ENCODE data around the gene SDSL.

SDSL gene, protein sequence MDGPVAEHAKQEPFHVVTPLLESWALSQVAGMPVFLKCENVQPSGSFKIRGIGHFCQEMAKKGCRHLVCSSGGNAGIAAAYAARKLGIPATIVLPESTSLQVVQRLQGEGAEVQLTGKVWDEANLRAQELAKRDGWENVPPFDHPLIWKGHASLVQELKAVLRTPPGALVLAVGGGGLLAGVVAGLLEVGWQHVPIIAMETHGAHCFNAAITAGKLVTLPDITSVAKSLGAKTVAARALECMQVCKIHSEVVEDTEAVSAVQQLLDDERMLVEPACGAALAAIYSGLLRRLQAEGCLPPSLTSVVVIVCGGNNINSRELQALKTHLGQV

DNA sequence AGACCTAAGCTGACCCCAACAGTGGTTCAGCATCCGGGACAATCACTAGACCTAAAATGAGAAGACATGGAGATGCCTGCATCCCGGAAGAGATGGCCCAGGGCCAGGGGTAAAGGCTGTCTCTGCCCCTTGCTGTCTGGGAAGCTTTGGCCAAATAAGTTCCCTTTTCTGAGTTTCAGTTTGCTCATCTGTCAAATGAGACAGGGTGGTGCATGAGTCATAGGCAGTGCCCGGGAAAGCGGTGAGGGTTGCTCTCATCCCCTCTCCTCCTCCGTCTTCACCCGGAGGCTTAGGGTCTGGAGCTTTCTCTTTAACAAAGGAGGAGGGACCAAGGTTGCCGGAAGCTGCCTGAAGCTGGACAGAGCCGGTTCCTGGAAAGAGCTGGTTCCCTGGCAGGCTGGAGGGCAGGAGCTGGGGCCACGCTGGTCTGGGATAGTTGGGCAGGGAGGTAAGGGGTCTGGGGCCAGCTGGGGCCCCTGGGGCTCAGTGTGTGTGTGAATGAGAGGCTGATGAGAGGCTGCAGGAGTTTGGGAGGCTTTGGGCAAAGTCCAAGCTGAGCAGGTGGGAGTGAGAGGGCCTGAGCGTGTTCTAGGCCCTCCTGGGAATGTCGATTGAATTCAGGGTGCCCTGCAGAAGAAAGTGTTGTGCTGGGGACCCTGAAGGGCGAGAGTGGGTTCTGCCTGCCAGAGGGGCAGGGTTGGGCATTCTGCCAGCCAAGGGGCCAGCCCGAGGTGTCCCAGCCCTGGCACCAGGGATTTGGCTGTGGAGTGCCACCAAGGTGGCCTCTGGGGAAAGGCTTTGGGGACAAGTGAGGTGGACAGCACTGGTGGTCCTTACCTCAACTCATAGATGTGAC lies at the start of gene SDSL:
Gene SDSL (plus strand): TSS at position 351 of the 856 bp plus-strand sequence. CDS start 5,603 bp downstream, outside the sequence.
- no peak within 1 kb of the TSS for H3K27ac ChIP-seq (ENCODE audit: low read depth, low read length)
- no peak within 1 kb of the TSS for H3K9ac ChIP-seq (ENCODE audit: low read length)
- no peaks in the 10 kb centered on the region for H3F3A ChIP-seq (ENCODE audit: insufficient read depth)
- H3K4me3 ChIP-seq (ENCODE audit: insufficient read depth, low read length, poor library complexity, severe bottlenecking) = no peak within 1 kb of the TSS
- H3K9me2 ChIP-seq (replicated peaks; ENCODE audit: insufficient read depth, low read length) = no peaks in the 10 kb centered on the region
- TF ChIP-seq EZH2phosphoT487 (conservative IDR thresholded peaks at IDR 0.05; ENCODE audit: low read length) = no peak
- TF ChIP-seq, protein P1, sequence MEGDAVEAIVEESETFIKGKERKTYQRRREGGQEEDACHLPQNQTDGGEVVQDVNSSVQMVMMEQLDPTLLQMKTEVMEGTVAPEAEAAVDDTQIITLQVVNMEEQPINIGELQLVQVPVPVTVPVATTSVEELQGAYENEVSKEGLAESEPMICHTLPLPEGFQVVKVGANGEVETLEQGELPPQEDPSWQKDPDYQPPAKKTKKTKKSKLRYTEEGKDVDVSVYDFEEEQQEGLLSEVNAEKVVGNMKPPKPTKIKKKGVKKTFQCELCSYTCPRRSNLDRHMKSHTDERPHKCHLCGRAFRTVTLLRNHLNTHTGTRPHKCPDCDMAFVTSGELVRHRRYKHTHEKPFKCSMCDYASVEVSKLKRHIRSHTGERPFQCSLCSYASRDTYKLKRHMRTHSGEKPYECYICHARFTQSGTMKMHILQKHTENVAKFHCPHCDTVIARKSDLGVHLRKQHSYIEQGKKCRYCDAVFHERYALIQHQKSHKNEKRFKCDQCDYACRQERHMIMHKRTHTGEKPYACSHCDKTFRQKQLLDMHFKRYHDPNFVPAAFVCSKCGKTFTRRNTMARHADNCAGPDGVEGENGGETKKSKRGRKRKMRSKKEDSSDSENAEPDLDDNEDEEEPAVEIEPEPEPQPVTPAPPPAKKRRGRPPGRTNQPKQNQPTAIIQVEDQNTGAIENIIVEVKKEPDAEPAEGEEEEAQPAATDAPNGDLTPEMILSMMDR (IDR thresholded peaks at IDR 0.05; ENCODE audit: insufficient read depth, low read length, poor library complexity, severe bottlenecking) = no peak
- H3K36me3 ChIP-seq (ENCODE audit: low read length) = no peaks in the 10 kb centered on the region
- no peaks in the 10 kb centered on the region for H3K27me3 ChIP-seq (ENCODE audit: low read length)
- no peak within 1 kb of the TSS for H3K4me2 ChIP-seq (ENCODE audit: low read depth, low read length, poor library complexity, severe bottlenecking)
- no peak within 1 kb of the TSS for H2AFZ ChIP-seq (ENCODE audit: low read depth, low read length, severe bottlenecking)
- H3K9me3 ChIP-seq (ENCODE audit: insufficient read depth, low read length) = no peaks in the 10 kb centered on the region
- no peaks in the 10 kb centered on the region for H4K20me1 ChIP-seq (ENCODE audit: low read depth, low read length)
- no peaks in the 10 kb centered on the region for H3K79me2 ChIP-seq (ENCODE audit: insufficient read depth, low read length)

DNA sequence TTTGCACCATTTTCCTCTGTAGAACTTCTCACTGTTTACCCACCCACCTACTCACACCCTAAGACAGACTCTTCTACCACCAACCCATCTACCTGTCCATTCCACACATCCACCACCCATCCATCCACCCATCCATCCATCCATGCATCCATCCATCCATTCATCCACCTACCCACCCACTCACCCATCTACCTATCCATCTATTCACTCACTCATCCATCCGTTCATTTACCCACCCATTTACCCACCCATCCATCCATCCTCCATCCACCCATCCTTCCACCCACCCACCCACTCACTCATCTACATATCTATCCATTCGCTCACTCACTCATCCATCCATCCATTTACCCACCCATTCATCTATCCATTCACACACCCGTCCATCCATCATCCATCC lies 48.7 kb upstream of the SDSL start:
- no peaks in the 10 kb centered on the region for H3K9me3 ChIP-seq (ENCODE audit: insufficient read depth, low read length)
- H3K79me2 ChIP-seq (ENCODE audit: insufficient read depth, low read length) = no peaks in the 10 kb centered on the region
- H3K4me2 ChIP-seq (ENCODE audit: low read depth, low read length, poor library complexity, severe bottlenecking) = no peak overlapping the region
- H3K9me2 ChIP-seq (replicated peaks; ENCODE audit: insufficient read depth, low read length) = no peaks in the 10 kb centered on the region
- H3K27ac ChIP-seq (ENCODE audit: low read depth, low read length) = no peak overlapping the region
- no peak overlapping the region for H3K4me3 ChIP-seq (ENCODE audit: insufficient read depth, low read length, poor library complexity, severe bottlenecking)
- H2AFZ ChIP-seq (ENCODE audit: low read depth, low read length, severe bottlenecking) = no peak overlapping the region
- no peak overlapping the region for H3K9ac ChIP-seq (ENCODE audit: low read length)
- H4K20me1 ChIP-seq (ENCODE audit: low read depth, low read length) = no peaks in the 10 kb centered on the region
- H3F3A ChIP-seq (ENCODE audit: insufficient read depth) = no peaks in the 10 kb centered on the region
- H3K27me3 ChIP-seq (ENCODE audit: low read length) = no peaks in the 10 kb centered on the region
- TF ChIP-seq EZH2phosphoT487 (conservative IDR thresholded peaks at IDR 0.05; ENCODE audit: low read length) = no peak
- no peaks in the 10 kb centered on the region for H3K36me3 ChIP-seq (ENCODE audit: low read length)

DNA sequence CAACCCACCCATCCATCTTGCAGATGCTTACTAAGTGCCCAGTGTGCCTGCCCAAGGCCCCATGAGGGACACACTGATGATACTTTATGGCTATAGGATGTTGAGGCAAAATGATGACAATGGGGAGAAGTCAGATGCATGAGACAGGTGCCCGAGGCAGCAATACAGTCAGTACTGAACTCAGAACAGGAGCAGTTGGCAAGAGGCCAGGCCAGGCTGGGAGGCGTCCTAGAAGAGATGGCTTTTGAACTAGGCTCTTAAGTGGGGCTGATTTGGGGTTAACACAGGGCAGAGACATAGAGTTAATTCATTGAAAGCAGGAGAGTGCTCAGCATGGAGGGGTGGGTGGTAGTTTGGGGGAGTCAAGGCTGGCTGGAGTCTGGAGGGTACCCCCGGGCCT lies 48.2 kb upstream of the SDSL start:
- H3K9me2 ChIP-seq (replicated peaks; ENCODE audit: insufficient read depth, low read length) = no peaks in the 10 kb centered on the region
- H3K4me2 ChIP-seq (ENCODE audit: low read depth, low read length, poor library complexity, severe bottlenecking) = no peak overlapping the region
- no peak overlapping the region for H3K27ac ChIP-seq (ENCODE audit: low read depth, low read length)
- H2AFZ ChIP-seq (ENCODE audit: low read depth, low read length, severe bottlenecking) = no peak overlapping the region
- no peaks in the 10 kb centered on the region for H3K9me3 ChIP-seq (ENCODE audit: insufficient read depth, low read length)
- no peaks in the 10 kb centered on the region for H3K79me2 ChIP-seq (ENCODE audit: insufficient read depth, low read length)
- no peak overlapping the region for H3K4me3 ChIP-seq (ENCODE audit: insufficient read depth, low read length, poor library complexity, severe bottlenecking)
- H4K20me1 ChIP-seq (ENCODE audit: low read depth, low read length) = no peaks in the 10 kb centered on the region
- H3K9ac ChIP-seq (ENCODE audit: low read length) = no peak overlapping the region
- H3F3A ChIP-seq (ENCODE audit: insufficient read depth) = no peaks in the 10 kb centered on the region
- no peaks in the 10 kb centered on the region for H3K27me3 ChIP-seq (ENCODE audit: low read length)
- no peak for TF ChIP-seq EZH2phosphoT487 (conservative IDR thresholded peaks at IDR 0.05; ENCODE audit: low read length)
- TF ChIP-seq, protein P1 (IDR thresholded peaks at IDR 0.05; ENCODE audit: insufficient read depth, low read length, poor library complexity, severe bottlenecking) = no peak
- H3K36me3 ChIP-seq (ENCODE audit: low read length) = no peaks in the 10 kb centered on the region

All from SU-DHL-6 (cell line).